T-cell (primary cell): ENCODE results near the gene SMYD4. TPM values are rescaled to one million over a fixed set of nuclear protein-coding genes. Genes with fewer than 3 reads are reported as not detected.

Experiments used
- ATAC-seq, 4 experiments: fragments of 200-7000 bp in 3 of 4; fragments of 150-1000 bp in 1 of 4; cut with Tn5 transposase; replicated peaks in 1 of 4; 1 replicate in 3 of 4; 2 replicates in 1 of 4; pipeline ENCODE4 v1.10.0; 2021; ENCODE audit warnings: moderate library complexity in 3 of 4, mild to moderate bottlenecking in 2 of 4, moderate number of reproducible peaks in 1 of 4
- CTCF ChIA-PET, 2 donors: fragments of 300-600 bp; sonication (Branson Sonifier 250); formaldehyde crosslinking; loops; one replicate each; lab custom pipeline; 2022; ENCODE audit warnings: antibody characterized with exemption in 2 of 2; lab: Charles Lee
- POLR2A ChIA-PET, 2 donors: fragments of 300-600 bp; sonication (Branson Sonifier 250); formaldehyde crosslinking; loops; one replicate each; lab custom pipeline; 2022; ENCODE audit warnings: antibody characterized with exemption in 2 of 2; lab: Charles Lee
- DNase-seq, 35 experiments: peaks; one replicate each; pipeline versions ENCODE4 v3.0.0 to v3.0.0-alpha.2; 2013 to 2023
- H3K27ac ChIP-seq: one replicate; pipeline ENCODE4 v1.5.1; 2013; ENCODE audit warnings: low read length
- H3K27me3 ChIP-seq, 2 experiments: replicated peaks in 1 of 2; 1 replicate in 1 of 2; 2 replicates in 1 of 2; pipeline versions ENCODE4 v1.6.1 to v1.7.0; 2013; ENCODE audit warnings: low read length in 1 of 2, mixed read lengths in 1 of 2; ENCODE audit not compliant: control insufficient read depth in 2 of 2, insufficient read depth in 2 of 2; ENCODE audit errors: extremely low read depth in 1 of 2
- H3K36me3 ChIP-seq, 2 donors: 1 replicate in 1 of 2; 2 replicates in 1 of 2; pipeline versions ENCODE4 v1.6.1 to v1.7.0; 2013; ENCODE audit warnings: low read length in 1 of 2; ENCODE audit not compliant: control insufficient read depth in 2 of 2, insufficient read depth in 1 of 2; ENCODE audit errors: extremely low read depth in 1 of 2
- H3K4me1 ChIP-seq, 2 experiments: 1 replicate in 1 of 2; 2 replicates in 1 of 2; pipeline versions ENCODE4 v1.6.1 to v1.7.0; 2013; ENCODE audit warnings: low read length in 2 of 2, mixed read lengths in 1 of 2; ENCODE audit not compliant: insufficient read depth in 2 of 2, control insufficient read depth in 1 of 2; ENCODE audit errors: extremely low read depth in 1 of 2
- H3K4me3 ChIP-seq, 2 donors: 1 replicate in 1 of 2; 2 replicates in 1 of 2; pipeline versions ENCODE4 v1.5.1 to v1.7.0; 2013; ENCODE audit warnings: mild to moderate bottlenecking in 2 of 2, low read length in 1 of 2, moderate library complexity in 1 of 2; ENCODE audit not compliant: control insufficient read depth in 1 of 2; ENCODE audit errors: extremely low read depth in 1 of 2
- H3K9me3 ChIP-seq: 2 replicates; pipeline ENCODE4 v1.7.0; 2013
- H3K27ac Mint-ChIP-seq, 2 donors: one replicate each; pipeline ENCODE4 v1.8.0; 2020 to 2021; ENCODE audit warnings: mild to moderate bottlenecking in 2 of 2, mixed read lengths in 2 of 2
- H3K27me3 Mint-ChIP-seq, 2 donors: one replicate each; pipeline ENCODE4 v1.8.0; 2021 to 2022; ENCODE audit warnings: mixed read lengths in 2 of 2
- H3K36me3 Mint-ChIP-seq: one replicate; pipeline ENCODE4 v1.8.0; 2021; ENCODE audit warnings: mixed read lengths
- H3K4me1 Mint-ChIP-seq, 3 donors: one replicate each; pipeline ENCODE4 v1.8.0; 2020 to 2022; ENCODE audit warnings: mixed read lengths in 3 of 3, mild to moderate bottlenecking in 1 of 3
- H3K4me3 Mint-ChIP-seq, 3 donors: one replicate each; pipeline ENCODE4 v1.8.0; 2020 to 2022; ENCODE audit warnings: mild to moderate bottlenecking in 3 of 3, mixed read lengths in 3 of 3, moderate library complexity in 3 of 3
- H3K9me3 Mint-ChIP-seq, 3 donors: one replicate each; pipeline ENCODE4 v1.8.0; 2020 to 2022; ENCODE audit warnings: mixed read lengths in 3 of 3
- WGBS: methylation state at CpG from one replicate; pipeline ENCODE4 v1.1.5; 2013; ENCODE audit warnings: missing lambda C conversion rate; ENCODE audit not compliant: insufficient coverage; 5-methylcytosine and 5-hydroxymethylcytosine counted together
- total RNA-seq, 35 experiments: library from RNA in 6 of 35; stranded (reverse) in 6 of 35; fragments of 120-200 nt in 1 of 35; gene quantifications; one replicate each; pipeline versions ENCODE4 v1.2.1 to v1.2.4 and lab custom pipeline; 2013 to 2026

The SMYD4 gene
- total RNA-seq, 5 donors from 2014 or later (not counting 1 experiment from before 2014, with no cell fraction given), result 24.4 to 42.7 (median 38.5) TPM

DNA sequence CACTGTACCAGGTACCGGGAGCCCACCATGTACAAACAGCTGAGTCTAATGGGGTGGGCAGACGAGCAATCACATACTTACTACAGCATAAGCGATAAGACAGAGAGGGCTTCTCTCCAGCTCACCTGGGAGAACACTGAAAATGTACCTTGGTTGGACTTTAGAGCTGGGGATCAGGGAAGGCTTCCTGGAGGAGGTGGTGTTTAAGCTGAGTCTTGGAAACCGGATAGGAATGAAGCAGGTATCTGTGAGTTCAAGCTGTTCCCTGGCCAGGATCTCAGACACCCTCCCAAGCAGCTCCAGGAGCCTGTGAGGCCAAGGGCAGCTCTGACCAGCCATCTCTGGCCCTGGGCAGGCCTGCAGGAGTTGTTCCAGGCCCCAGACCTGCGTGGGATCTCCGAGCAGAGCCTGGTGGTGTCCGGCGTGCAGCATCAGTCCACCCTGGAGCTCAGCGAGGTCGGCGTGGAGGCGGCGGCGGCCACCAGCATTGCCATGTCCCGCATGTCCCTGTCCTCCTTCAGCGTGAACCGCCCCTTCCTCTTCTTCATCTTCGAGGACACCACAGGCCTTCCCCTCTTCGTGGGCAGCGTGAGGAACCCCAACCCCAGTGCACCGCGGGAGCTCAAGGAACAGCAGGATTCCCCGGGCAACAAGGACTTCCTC, 75.8 kb downstream of the SMYD4 start:
- Mint-ChIP-seq H3K9me3 (no peaks in the 10 kb centered on the region), H3K4me1 (peaks cover 5 to 7% (median 7%) of the 10 kb centered on the region in 3 donors), H3K27me3 (no peaks in the 10 kb centered on the region), H3K36me3 (no peaks in the 10 kb centered on the region), H3K27ac (no peak overlapping the region), H3K4me3 (no peak overlapping the region)
- CTCF ChIA-PET, result no interaction called here
- Histone ChIP-seq H3K4me3 (no peak overlapping the region), H3K27me3 (peaks cover 0 to 13% of the 10 kb centered on the region in 2 experiments), H3K27ac (no peak overlapping the region), H3K9me3 (no peaks in the 10 kb centered on the region), H3K36me3 (no peaks in the 10 kb centered on the region), H3K4me1 (peaks cover 0 to 8% of the 10 kb centered on the region in 2 experiments)
- ATAC-seq (no peak), DNase-seq (no peak)
- POLR2A ChIA-PET, result no interaction called here
- 86% methylated on average over 18 of the region's 23 CpGs for WGBS

DNA sequence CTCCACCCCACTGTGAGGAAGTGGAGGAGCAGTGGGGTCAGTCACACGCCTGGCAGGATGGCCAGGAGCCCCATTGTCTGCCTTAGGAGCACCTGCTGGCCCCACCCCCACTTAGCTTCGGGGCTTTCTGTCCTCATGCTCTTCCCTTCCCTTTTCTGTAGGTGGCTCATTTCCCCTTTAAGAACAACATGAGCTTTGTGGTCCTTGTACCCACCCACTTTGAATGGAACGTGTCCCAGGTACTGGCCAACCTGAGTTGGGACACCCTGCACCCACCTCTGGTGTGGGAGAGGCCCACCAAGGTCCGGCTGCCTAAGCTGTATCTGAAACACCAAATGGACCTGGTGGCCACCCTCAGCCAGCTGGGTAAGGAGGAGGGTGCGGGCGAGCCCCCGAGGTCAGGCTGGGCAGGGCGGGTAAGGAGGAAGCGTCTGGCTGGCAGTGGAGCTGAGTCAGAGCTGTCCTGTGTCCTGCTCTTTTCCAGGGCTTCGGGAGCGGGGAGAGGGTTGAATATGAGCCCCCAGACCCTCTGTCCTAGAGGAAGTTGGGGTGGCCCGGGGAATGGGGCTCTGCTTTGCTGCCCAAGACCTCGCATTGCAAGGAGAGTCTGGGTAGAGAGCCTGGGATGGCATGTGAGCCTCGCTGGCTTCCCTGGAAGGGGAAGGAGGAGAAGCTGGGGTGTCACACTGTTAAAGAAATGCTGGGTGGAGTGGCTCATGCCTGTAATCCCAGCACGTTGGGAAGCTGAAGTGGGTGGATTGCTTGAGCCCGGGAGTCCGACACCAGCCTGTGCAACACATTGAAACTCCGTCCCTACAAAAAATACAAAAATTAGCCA, 77.1 kb downstream of the SMYD4 start:
- DNase-seq, result peak in 1 of 35 experiments; percentile 20
- Mint-ChIP-seq H3K9me3 (no peaks in the 10 kb centered on the region), H3K4me1 (peaks cover 0 to 4% (median 3%) of the 10 kb centered on the region in 3 donors), H3K4me3 (no peak overlapping the region), H3K27me3 (no peaks in the 10 kb centered on the region), H3K27ac (no peak overlapping the region), H3K36me3 (no peaks in the 10 kb centered on the region)
- no peaks in the 10 kb centered on the region for H3K36me3 ChIP-seq
- peak in 1 of 4 experiments; percentile 13 for ATAC-seq
- no peak overlapping the region for H3K27ac ChIP-seq
- peaks cover 0 to 13% of the 10 kb centered on the region in 2 experiments for H3K27me3 ChIP-seq
- peaks cover 0 to 8% of the 10 kb centered on the region in 2 experiments for H3K4me1 ChIP-seq
- H3K4me3 ChIP-seq, result no peak overlapping the region
- ChIA-PET CTCF (interaction anchor here in 1 of 2 donors (0.6 to 0.7 kb wide), 2 partner anchors 18 to 517 kb away, joined by 3 to 4 read pairs; no protein-coding TSS in a partner anchor), POLR2A (no interaction called here)
- 49% methylated on average over 12 of the region's 18 CpGs for WGBS
- no peaks in the 10 kb centered on the region for H3K9me3 ChIP-seq

DNA sequence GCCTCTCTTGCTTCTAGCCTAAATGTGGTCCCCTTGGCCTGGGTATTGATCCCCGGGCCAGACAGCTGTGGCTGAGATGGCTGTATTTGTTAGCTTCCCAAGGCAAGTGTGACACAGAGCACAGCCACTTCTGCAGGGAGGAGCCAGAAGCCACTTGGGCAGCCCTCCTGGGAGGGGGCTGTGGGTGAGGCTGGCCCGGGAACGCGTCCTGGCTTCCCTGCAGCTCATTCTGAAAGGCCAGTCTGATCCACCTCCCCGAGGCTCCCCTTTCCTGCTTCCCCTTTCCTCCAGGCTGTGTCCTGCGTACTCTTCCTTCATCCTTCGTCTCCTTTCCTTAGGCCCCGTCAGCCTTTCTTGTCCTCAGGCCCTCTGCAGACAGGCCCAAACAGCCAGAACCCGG, 79.1 kb downstream of the SMYD4 start:
- no peaks in the 10 kb centered on the region for H3K36me3 ChIP-seq
- H3K9me3 ChIP-seq, result no peaks in the 10 kb centered on the region
- Mint-ChIP-seq H3K9me3 (no peaks in the 10 kb centered on the region), H3K36me3 (no peaks in the 10 kb centered on the region), H3K27ac (no peak overlapping the region), H3K4me3 (no peak overlapping the region), H3K4me1 (peaks cover 0 to 4% (median 3%) of the 10 kb centered on the region in 3 donors), H3K27me3 (no peaks in the 10 kb centered on the region)
- H3K27me3 ChIP-seq, result peaks cover 0 to 13% of the 10 kb centered on the region in 2 experiments
- H3K4me3 ChIP-seq, result no peak overlapping the region
- DNase-seq, result no peak
- ATAC-seq, result no peak
- peaks cover 0 to 8% of the 10 kb centered on the region in 2 experiments for H3K4me1 ChIP-seq
- no peak overlapping the region for H3K27ac ChIP-seq
- POLR2A ChIA-PET, result no interaction called here
- CTCF ChIA-PET, result interaction anchor here in 1 of 2 donors (0.7 kb wide), 1 partner anchor 145 kb away, joined by 5 read pairs; no protein-coding TSS in a partner anchor
- WGBS, result 81% methylated on average over 8 of the region's 9 CpGs

DNA sequence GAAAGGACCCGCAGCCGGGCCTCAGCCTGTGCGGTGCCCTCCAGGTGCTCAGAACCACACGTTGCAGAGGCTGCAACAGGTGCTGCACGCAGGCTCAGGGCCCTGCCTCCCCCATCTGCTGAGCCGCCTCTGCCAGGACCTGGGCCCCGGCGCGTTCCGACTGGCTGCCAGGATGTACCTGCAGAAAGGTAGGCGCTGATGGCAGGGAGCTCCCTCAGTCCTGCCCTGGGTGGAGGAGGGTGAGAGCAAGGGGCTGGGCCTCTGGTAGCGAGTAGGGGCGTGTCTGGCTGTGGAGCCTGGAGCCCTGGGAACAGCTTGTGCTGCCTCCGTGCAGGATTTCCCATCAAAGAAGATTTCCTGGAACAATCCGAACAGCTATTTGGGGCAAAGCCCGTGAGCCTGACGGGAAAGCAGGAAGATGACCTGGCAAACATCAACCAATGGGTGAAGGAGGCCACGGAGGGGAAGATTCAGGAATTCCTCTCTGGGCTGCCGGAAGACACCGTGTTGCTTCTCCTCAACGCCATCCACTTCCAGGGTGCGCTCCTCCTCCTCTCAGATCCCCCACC, 82.6 kb downstream of the SMYD4 start:
- POLR2A ChIA-PET, result interaction anchor here in 1 of 2 donors (0.6 kb wide), 2 partner anchors 12 to 85 kb away, joined by 3 read pairs; no protein-coding TSS in a partner anchor

DNA sequence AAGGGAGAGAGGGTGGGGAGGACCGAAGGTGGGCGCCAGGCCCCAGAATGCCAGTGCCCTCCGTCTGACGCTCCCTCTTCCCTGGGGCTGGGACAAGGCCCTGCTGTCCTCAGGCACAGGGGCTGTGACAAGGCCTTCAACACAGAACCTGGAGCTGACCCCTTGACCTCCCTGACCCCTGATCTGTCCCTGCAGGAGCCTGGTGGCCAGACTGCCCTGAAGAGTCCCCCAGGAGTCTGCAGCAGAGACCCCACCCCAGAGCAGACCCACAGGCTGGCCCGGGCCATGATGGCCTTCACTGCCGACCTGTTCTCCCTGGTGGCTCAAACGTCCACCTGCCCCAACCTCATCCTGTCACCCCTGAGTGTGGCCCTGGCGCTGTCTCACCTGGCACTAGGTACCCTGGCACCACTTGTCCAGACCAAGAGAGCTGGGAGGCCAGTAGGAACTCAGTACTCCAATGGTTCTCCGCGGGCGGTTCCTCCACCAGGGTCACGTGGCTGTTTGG, 84.1 kb downstream of the SMYD4 start:
- CTCF ChIA-PET, result no interaction called here
- no peaks in the 10 kb centered on the region for H3K9me3 ChIP-seq
- Mint-ChIP-seq H3K27me3 (no peaks in the 10 kb centered on the region), H3K4me3 (no peak overlapping the region), H3K4me1 (no peaks in the 10 kb centered on the region), H3K27ac (no peak overlapping the region), H3K36me3 (no peaks in the 10 kb centered on the region), H3K9me3 (no peaks in the 10 kb centered on the region)
- POLR2A ChIA-PET, result no interaction called here
- no peaks in the 10 kb centered on the region for H3K4me1 ChIP-seq
- DNase-seq (no peak), ATAC-seq (no peak)
- H3K27me3 ChIP-seq, result peaks cover 0 to 6% of the 10 kb centered on the region in 2 experiments
- H3K36me3 ChIP-seq, result no peaks in the 10 kb centered on the region
- 90% methylated on average over 11 of the region's 12 CpGs for WGBS
- H3K4me3 ChIP-seq, result no peak overlapping the region
- no peak overlapping the region for H3K27ac ChIP-seq

More for the DNA sequence above, 82.6 kb downstream of the SMYD4 start:
- 93% methylated on average over 17 of the region's 22 CpGs for WGBS
- CTCF ChIA-PET, result no interaction called here
- no peak overlapping the region for H3K4me3 Mint-ChIP-seq
- no peak overlapping the region for H3K27ac Mint-ChIP-seq
- no peak overlapping the region for H3K4me3 ChIP-seq
- H3K36me3 Mint-ChIP-seq, result no peaks in the 10 kb centered on the region
- ATAC-seq (no peak), DNase-seq (no peak)
- H3K27ac ChIP-seq, result no peak overlapping the region
- H3K36me3 ChIP-seq, result no peaks in the 10 kb centered on the region
- no peaks in the 10 kb centered on the region for H3K27me3 Mint-ChIP-seq
- no peaks in the 10 kb centered on the region for H3K9me3 Mint-ChIP-seq
- peaks cover 0 to 10% of the 10 kb centered on the region in 2 experiments for H3K27me3 ChIP-seq
- peaks cover 0 to 2% of the 10 kb centered on the region in 2 experiments for H3K4me1 ChIP-seq
- no peaks in the 10 kb centered on the region for H3K9me3 ChIP-seq
- no peaks in the 10 kb centered on the region for H3K4me1 Mint-ChIP-seq
